Endothelial cell of coronary artery (primary cell): ENCODE data around the gene IFRD2. TPM values are rescaled to one million over a fixed set of nuclear protein-coding genes. Genes with fewer than 3 reads are reported as not detected.

ENCODE experiments used
- total RNA-seq: library from RNA; depleted of rRNA; stranded (reverse); fragments of >200 nt; gene quantifications from 2 replicates; pipeline ENCODE4 v1.2.3, GENCODE V29; 2014

The IFRD2 gene, protein sequence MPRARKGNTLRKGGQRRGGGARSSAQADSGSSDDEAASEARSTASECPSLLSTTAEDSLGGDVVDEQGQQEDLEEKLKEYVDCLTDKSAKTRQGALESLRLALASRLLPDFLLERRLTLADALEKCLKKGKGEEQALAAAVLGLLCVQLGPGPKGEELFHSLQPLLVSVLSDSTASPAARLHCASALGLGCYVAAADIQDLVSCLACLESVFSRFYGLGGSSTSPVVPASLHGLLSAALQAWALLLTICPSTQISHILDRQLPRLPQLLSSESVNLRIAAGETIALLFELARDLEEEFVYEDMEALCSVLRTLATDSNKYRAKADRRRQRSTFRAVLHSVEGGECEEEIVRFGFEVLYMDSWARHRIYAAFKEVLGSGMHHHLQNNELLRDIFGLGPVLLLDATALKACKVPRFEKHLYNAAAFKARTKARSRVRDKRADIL
- total RNA-seq: 93.4 and 118 TPM in 2 replicates

DNA sequence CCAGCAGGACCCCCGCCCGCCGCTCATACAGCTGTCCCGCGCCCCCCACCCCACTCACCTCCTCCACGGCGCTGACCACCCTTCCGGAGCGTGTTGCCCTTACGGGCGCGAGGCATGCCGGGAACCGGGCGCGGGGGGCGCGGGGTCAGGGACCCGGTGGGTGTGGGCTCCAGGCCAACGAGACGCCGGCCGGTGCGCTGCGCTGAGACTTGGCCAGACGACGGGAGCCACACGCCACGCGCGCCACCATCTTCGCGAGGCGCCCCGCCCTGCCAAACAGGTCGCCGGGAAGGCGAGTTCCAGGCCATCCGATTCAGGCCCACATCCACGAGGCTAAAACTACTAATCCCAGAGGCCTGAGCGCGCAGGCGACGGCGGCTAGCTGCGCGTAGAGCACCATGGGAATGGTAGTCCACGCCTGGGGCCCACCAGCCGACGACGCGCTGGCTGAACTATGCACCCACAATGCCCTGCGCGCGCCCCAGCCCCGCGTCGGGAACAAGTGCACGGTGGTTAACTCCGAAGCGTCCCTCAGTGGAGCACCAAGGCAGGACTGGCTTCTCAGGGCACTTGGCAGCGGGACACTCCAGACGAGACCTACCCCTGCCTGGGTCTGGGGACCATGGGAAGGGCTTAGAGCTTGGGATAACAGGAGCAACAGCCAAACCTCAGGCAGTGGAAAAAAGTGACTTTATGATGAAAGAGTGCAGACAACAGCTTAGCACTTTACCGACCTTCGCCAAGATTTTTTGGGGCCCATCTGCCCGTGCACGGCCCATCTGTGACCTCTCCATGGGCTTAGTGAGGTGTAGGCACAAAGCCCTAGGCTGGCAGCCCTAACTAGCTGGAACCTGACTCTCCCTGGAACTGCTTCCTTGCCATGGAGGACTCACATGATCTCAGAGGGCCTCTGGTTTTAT is at the start of gene IFRD2:
Gene IFRD2 (minus strand): TSS at position 271 of the 920 bp plus-strand sequence. CDS start 155 bp downstream, at position 116.

DNA sequence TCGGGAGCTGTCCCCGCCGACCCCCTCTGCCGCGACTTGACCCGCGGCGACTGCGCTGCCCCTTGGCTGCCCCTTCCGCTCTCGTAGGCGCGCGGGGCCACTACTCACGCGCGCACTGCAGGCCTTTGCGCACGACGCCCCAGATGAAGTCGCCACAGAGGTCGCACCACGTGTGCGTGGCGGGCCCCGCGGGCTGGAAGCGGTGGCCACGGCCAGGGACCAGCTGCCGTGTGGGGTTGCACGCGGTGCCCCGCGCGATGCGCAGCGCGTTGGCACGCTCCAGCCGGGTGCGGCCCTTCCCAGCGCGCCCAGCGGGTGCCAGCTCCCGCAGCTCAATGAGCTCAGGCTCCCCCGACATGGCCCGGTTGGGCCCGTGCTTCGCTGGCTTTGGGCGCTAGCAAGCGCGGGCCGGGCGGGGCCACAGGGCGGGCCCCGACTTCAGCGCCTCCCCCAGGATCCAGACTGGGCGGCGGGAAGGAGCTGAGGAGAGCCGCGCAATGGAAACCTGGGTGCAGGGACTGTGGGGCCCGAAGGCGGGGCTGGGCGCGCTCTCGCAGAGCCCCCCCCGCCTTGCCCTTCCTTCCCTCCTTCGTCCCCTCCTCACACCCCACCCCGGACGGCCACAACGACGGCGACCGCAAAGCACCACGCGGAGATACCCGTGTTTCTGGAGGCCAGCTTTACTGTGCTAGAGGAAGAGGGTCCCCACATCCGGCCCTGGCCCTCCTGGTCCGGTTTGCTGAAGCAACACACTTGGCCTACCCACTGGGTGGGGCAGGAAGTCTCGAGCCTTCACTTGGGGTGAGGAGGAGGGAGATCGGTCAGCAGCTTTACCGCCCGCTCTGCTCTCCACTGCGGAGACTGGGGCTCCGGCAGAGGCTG is 48.5 kb upstream of the IFRD2 start, which contains the start of gene RASSF1:
Gene RASSF1 (minus strand): TSS at position 389 of the 882 bp plus-strand sequence. CDS start 31 bp downstream, at position 358.

DNA sequence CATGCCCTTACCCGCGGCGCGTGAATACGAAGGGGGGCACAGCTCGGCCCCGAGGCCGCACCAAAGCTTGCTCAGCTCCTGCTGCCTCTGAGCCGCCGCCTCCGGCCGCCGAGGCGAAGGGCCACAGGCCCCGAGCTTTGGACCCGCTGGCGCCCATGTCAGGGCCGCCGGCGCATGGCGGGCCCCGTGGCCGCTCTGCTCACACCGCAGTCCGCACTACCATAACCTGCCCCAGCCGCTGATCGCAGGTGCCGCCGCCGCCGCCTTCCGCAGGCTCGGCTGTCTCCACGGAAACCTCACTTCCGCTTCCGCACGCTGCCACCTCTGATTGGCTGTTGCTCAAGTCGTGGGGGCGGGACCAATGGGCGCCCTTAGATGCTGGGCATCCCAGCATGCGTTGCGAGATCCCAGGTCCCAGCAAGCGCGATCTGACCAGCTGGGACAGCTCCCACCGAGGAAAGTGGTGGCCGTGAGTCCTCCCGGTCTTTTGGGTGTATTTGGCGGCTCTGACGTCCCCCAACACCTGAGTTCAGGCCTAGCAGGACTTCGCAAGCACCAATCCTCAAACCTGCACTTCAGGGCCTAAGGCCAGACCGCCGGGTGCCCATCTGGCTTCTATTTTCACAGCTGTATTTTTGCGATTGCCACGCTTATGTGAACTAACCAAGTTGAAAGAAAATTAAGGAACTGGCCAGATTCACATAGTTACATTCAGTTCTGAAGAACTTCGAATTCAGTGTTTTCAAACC is 35.9 kb upstream of the IFRD2 start, which contains the start of gene TUSC2:
Gene TUSC2 (minus strand): TSS at position 281 of the 749 bp plus-strand sequence. CDS start 124 bp downstream, at position 157.

DNA sequence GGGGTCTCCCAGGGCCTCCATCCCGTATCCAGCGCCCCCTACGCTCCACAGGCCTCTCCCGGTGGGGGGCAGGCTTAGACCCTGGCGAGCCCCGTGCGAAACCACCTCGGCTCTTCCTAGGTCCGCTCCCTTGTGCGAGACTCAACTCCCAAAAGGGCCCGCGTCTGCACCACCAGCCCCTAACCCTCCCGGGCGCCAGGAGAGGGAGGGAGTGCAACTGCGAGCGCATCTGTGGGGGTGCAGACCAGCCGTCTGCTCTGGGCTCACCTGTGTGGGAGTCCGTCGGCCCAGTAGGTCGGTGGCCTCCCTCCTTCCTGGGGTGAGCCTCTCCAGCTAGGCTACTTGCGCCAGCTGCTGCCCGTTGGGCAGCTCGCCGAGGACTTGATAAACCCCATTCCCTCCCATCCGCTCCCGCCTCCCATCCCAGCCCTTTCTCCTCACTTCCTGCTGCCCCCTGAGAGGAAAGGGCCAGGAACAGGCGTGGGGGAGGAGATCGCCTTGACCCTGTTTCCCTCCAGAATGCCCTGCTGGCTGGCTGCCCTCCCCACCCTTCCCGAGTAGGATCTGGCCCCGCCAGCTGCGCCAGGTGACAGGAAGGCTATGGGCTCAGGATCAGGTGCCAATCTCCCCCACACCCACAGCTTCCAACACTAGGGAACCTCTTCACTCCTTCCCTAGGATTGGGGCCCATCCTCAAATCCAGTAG is 30.3 kb upstream of the IFRD2 start, which contains the start of gene HYAL2:
Gene HYAL2 (minus strand): TSS at position 360 of the 706 bp plus-strand sequence. CDS start 2,256 bp downstream, outside the sequence.

DNA sequence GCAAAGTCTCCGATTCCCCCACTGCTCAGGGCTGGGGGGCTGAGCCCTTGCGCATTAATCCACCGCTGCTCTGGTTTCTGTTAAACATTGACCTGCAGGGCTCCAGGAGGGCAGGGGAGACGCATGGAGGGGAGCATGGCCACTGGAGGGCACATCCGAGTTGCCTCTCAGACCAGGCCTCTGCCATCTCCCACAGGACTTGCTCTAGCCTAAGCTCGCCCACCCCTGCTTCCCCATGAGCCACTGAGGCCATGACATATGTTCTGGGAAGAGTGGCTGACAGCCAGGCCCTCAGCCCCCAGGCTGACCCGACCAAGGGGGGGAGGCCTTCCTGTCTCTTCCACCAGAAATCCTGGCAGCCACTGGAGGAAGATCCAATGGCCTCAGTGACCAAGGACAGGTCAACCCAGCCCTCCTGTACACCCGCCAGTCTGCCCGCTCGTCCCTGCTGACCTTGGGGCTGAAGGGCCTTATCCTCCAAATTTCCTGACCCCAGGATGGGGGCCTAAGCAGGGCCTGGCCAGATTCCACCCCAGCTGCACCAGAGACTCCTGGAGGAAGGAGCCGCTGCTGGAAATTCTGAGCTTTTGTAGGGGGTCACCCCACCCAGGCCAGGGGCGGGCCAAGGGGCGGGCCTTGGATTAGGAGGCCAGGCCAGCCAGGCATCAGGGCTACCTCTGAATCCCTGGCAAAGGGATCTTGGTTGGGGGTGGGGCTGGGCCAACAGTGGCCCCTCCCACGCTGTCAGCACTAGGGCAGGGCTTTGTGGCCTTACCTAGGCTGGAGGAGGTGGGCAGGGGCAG is 11.0 kb upstream of the IFRD2 start, which contains the start of gene HYAL1:
Gene HYAL1 (minus strand): TSS at position 562 of the 803 bp plus-strand sequence. CDS start 618 bp downstream, outside the sequence.

DNA sequence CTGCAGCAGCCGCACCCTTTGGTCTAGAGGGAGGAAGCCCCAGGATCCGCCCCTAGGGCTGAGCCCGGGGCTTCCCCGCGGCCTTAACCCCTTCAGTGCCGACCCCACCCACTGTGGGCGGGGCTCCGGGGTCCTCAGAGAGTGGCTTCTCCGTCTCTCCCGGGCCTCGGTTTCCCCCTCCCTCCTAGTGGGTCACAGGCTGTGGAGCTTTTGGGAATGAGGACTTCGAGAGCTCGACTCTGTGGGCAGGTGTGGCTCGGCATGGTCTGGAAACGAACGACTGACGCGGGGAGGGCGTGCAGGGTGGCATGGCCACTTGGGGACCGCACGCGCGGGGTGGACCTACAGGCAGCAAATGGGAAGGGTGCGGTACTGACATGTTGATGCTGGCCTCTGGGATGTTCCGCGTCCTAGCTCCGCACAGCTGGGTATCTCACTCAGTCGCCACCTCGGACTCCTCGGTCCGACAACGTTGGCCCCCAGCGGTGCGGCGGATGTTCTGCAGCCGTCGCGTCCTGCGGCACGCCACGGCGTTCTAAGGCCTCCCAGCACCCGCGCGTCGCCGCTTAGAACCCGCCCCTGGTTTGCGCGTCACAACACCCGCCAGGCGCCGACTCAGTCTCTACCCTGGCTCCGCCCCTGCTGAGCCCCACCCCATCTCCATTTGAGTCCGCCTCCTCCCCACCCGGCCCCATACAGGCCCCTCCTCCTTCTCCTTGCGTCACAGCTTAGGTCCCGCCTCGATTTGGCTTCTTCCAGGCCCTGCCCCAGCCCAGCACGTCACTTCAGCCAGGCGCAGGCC is 6.8 kb upstream of the IFRD2 start, which contains the start of the genes HYAL3 and NAA80:
Gene HYAL3 (minus strand): TSS at position 570 of the 802 bp plus-strand sequence. CDS start 3,803 bp downstream, outside the sequence.
Gene NAA80 (minus strand): TSS at position 570 of the 802 bp plus-strand sequence. CDS start 1,942 bp downstream, outside the sequence.

DNA sequence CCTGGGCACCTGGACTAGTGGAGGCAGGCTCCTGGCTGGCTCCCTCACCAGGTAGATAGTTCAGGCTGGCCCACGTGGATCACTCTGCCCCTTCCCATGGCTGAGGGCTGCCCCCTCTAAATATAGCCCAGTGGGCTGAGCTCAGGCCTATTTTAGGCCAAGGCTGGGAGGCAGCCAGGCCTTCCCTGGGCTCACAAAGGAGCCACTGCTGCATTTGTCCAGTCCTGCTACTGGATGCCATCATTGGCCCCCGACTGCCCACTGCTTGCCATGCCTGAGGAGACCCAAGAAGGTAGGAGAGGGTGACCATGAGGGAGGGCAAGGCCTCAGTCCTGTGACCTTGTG is 13.4 kb downstream of the IFRD2 start, which contains the start of gene LSMEM2:
Gene LSMEM2 (plus strand): TSS at position 208 of the 345 bp plus-strand sequence. CDS start 27 bp downstream, at position 235.

DNA sequence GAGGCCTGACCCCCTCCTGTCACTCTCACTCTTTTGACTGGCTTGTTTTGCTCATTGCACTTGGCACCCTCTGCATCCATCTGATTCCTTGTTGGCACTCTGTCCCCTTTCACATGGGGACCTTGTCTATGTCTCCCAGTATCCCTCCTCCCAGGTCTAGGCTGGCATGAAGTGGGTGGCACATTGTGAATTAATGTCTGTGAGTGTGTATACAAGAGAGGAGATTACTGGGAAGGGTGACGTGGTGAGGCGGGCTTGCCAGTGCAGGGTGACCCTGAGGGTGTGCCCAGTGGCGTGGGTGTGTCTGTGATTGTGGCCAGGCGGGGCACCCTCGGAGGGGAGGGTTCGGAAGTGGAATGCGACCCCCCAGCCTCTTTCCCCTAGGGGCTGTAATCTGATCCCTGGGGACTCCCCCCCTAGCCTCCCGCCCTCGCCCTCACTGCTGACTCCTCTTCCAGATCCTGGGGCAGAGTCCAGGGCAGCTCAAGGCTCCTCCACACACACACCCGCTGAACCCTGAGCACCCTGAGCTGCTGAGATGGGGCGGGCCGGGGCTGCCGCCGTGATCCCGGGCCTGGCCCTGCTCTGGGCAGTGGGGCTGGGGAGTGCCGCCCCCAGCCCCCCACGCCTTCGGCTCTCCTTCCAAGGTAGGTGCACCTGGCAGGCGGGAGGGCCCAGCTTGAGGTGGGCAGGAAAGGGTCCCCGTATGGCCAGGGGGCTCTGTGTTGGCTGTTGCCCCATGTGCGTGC is 23.4 kb downstream of the IFRD2 start, which contains the start of gene SEMA3B:
Gene SEMA3B (plus strand): TSS at position 445 of the 749 bp plus-strand sequence. CDS start 94 bp downstream, at position 539.

Other genes with a start within 250 kb of the IFRD2 start
- 140 and 252 TPM in 2 replicates for gene RBM5, start 203.5 kb downstream of the IFRD2 start, total RNA-seq
- gene SEMA3F, start 137.1 kb downstream of the IFRD2 start, total RNA-seq: 93.7 and 138 TPM in 2 replicates
- gene GNAT1, start 100.8 kb downstream of the IFRD2 start, total RNA-seq: 0.54 TPM in 1 of 2 replicates, not detected in the other
- 0.09 TPM in 1 of 2 replicates, not detected in the other for gene SLC38A3, start 87.2 kb downstream of the IFRD2 start, total RNA-seq
- 572 and 692 TPM in 2 replicates for gene GNAI2, start 56.2 kb downstream of the IFRD2 start, total RNA-seq
- 0.27 and 1.3 TPM in 2 replicates for gene SEMA3B, start 23.3 kb downstream of the IFRD2 start, total RNA-seq
- gene LSMEM2, start 13.3 kb downstream of the IFRD2 start, total RNA-seq: not detected in 2 replicates
- 6.2 and 6.8 TPM in 2 replicates for gene HYAL3, start 7.0 kb upstream of the IFRD2 start, total RNA-seq
- 1.5 and 2.2 TPM in 2 replicates for gene NAA80, start 7.0 kb upstream of the IFRD2 start, total RNA-seq
- 0.99 and 1.8 TPM in 2 replicates for gene HYAL1, start 11.1 kb upstream of the IFRD2 start, total RNA-seq
- gene HYAL2, start 30.3 kb upstream of the IFRD2 start, total RNA-seq: 442 and 623 TPM in 2 replicates
- 18.4 and 22.7 TPM in 2 replicates for gene TUSC2, start 35.8 kb upstream of the IFRD2 start, total RNA-seq
- 12.7 and 24.0 TPM in 2 replicates for gene RASSF1, start 48.4 kb upstream of the IFRD2 start, total RNA-seq
- 0.36 and 0.38 TPM in 2 replicates for gene ZMYND10, start 53.3 kb upstream of the IFRD2 start, total RNA-seq
- gene NPRL2, start 58.3 kb upstream of the IFRD2 start, total RNA-seq: 18.9 and 19.9 TPM in 2 replicates
- 18.0 and 21.7 TPM in 2 replicates for gene CYB561D2, start 58.4 kb upstream of the IFRD2 start, total RNA-seq
- 31.0 and 38.5 TPM in 2 replicates for gene TMEM115, start 67.1 kb upstream of the IFRD2 start, total RNA-seq
- not detected in 2 replicates for gene CACNA2D2, start 211.2 kb upstream of the IFRD2 start, total RNA-seq